OCI-LY1 (cell line): ENCODE results near the gene PTPN14.

Experiments
- EZH2 ChIP-seq: fragments of 200-600 bp; sonication (generic), shearing (Covaris generic); IDR thresholded peaks from 2 replicates; pipeline ENCODE4 v1.8.0; 2017; ENCODE audit warnings: borderline replicate concordance, mixed run types, mild to moderate bottlenecking, antibody characterized with exemption, low read length, moderate library complexity, mixed read lengths
- TF ChIP-seq, protein P1 (sequence below): fragments of 200-600 bp; sonication (generic), shearing (Covaris generic); IDR thresholded peaks from 2 replicates; pipeline ENCODE4 v1.5.1; 2017; ENCODE audit warnings: mild to moderate bottlenecking, antibody characterized with exemption, low read length, moderate library complexity, mixed read lengths

DNA sequence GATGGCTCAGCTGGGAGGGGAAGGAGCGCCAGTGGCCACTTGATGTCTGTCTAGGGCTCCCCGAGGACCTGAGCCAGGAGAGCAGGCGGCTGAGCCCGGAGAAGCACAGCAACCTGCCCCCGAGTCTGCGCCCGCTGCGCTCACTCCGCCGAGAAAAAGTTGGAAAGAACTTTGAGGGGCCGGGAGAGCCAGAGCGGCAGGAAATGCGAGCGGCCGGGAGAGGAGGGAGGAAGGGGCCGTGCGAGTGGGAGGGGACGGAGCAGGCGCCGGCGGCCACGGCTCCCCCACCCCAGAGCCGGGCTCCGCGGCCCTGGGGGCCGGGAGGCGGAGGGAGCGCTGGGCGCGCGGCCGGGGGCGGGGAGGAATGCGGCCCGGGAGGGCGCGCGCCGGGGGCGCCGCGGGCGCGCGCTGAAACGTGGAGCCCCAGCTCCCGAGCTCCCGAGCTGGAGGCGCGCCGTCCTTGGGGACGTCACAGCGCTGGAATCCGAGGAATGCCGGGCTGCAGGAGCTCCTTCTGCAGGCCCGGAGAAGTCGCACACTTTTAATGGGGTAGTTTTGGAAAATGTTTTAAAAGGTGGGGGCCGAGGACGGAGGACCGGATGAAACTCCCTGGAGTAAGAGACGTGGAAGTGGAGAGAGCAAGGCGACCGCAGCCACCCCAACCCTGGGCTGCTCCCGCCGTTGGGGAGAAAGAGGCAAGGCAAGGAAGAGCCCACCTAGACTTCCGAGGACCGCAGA is at the start of gene PTPN14:
- TF ChIP-seq, protein P1, sequence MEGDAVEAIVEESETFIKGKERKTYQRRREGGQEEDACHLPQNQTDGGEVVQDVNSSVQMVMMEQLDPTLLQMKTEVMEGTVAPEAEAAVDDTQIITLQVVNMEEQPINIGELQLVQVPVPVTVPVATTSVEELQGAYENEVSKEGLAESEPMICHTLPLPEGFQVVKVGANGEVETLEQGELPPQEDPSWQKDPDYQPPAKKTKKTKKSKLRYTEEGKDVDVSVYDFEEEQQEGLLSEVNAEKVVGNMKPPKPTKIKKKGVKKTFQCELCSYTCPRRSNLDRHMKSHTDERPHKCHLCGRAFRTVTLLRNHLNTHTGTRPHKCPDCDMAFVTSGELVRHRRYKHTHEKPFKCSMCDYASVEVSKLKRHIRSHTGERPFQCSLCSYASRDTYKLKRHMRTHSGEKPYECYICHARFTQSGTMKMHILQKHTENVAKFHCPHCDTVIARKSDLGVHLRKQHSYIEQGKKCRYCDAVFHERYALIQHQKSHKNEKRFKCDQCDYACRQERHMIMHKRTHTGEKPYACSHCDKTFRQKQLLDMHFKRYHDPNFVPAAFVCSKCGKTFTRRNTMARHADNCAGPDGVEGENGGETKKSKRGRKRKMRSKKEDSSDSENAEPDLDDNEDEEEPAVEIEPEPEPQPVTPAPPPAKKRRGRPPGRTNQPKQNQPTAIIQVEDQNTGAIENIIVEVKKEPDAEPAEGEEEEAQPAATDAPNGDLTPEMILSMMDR: no peak
- no peak for TF ChIP-seq EZH2
